Activated CD4-positive, alpha-beta T cell treated with anti-CD3 and anti-CD28 coated beads for 48 hours (primary cell): ENCODE data around the gene SELENOO.
A peak's percentile ranks its signal among the peaks of the same experiment; 100 is the strongest.

Experiments used
- DNase-seq: peaks from one replicate; pipeline ENCODE4 v3.0.0-alpha.2; 2020

SELENOO gene

DNA sequence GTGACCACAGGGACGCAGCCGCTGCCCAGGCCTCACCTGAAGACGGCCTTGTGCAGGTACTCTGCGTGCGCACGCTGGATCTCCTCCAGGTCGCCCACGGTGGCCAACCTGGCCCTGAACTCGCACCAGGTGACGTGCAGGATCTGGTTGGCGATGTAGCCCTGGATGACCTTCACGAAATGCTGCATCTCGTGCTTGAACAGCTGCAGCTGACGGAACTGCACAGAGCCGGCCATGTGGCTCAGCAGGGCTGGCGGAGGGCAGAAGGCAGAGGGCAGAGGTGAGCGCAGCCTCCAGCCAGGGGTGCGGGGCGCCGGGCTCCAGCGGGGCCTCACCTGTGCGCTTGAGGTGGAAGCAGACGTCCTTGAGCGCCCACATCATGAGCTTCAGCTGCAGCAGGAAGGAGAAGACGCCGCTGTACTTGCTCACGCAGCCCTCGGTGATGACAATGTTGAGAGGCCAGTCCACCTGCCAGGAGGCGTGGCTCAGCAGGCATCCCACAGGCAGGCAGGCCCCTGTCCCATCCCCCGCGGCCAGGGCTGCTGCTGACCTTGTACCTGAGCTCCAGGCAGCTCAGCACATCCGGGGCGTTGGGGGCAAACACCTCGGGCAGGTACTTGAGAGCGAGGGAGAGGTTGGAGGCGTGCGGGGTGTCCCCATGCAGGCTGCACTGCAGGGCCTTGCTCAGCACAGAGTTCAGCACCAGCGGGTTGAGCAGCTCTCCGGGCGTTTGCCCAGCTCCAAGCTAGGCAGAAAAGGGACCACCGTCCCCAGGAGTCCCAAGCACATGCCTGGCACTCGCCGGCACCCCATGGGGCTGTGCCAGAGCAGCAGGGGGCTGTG lies 17.6 kb downstream of the SELENOO start:
- DNase-seq, result no peak

DNA sequence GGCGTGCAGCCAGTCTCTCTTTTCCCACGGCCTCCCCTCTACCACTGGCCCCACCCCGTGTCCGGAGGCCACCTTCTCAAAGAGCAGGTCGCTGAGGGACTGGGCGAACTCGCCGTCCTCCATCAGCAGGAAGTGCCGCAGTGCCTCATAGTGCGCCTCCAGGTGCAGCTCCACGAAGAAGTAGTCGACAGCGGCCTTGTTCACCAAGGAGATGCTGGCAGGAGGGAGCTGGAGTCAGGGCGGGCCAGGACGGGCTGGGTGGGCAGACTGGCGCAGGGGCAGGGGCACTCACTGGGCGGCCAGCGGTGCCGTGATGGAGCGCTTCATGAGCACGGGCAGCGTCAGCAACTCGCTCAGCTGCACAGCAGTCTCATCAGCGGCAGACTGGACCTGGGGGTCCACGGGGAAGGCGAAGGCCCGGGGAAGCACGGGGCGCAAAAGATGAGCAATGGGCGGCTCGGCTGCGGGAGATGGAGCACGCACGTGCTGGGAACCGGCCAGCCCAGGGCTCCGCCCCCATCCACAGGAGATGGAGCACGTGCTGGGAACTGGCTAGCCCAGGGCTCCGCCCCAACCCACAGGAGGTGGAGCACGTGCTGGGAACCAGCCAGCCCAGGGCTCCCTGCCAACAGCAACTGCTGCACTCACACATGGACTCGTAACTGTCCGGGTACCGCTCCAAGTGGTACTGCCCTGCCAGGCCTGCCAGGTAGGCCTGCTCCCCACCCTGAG lies 18.4 kb downstream of the SELENOO start:
- DNase-seq, result peak; percentile 29

GRCh38 chr22:50219800-50220602 lies 19.2 kb downstream of the SELENOO start:
- DNase-seq, result no peak

- no peak for DNase-seq
Observed at GRCh38 chr22:50220603-50221409, 20.0 kb downstream of the SELENOO start.

DNA sequence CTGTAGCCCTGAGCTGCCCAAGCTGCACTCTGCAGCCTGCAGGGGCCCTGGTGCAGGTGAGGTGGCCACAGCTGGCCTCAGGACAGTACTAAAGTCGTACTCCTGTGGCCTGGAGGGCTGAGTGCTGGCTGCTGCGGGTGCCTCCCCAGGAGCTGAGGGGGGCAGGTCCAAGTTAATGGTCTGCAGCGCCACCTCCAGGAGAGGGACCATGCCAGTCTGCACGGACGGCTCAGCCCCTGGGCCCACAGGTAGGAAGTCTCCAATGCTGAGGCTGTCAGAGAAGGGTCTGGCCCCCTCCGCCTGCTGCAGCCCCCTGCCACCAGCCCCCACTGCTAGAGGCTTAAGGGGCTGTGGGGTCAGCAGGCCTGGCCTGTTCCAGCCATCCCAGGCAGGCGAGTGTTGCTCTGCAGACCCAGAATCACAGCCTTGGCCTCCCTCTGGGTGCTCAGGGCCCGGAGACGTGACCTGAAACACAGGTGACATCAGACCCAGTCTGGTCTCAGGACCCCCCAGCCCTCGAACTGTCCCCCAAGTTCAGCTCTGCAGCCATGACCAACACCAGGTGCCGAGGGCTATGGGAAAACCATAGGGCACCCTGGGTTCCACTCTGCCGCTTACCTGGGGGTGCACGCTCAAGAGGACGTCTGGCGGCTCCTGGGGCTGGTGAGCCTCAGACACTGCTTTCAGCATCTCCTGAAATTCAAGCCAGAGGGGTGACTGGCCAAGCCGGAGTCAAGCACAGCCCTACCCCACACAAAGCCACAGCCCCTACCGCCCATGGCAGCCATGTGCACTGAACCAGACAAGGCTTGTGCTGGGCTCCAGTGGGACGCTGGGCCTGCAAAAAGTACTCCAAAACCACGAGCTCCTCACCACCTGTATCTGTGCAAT lies 20.8 kb downstream of the SELENOO start:
- DNase-seq, result no peak

DNA sequence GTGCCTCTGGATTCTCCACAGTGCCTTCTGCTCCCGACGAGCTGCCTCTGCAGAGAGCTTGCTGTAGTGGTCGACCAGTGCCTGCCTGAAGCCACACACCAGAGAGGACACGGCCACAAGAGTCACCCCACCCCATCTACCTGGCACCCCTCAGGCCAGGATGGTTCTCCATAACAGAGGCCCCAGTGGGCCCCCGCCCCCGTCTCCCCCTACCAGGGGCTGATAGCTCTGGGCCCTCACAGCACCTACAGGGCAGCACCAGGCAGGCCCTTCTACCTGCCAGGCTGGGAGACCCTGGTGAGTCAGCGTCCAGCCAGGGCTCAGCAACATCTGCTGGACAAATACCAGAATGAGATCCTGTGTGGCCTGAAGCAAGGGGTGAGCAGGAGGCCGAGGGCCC lies 21.7 kb downstream of the SELENOO start:
- DNase-seq, result no peak

DNA sequence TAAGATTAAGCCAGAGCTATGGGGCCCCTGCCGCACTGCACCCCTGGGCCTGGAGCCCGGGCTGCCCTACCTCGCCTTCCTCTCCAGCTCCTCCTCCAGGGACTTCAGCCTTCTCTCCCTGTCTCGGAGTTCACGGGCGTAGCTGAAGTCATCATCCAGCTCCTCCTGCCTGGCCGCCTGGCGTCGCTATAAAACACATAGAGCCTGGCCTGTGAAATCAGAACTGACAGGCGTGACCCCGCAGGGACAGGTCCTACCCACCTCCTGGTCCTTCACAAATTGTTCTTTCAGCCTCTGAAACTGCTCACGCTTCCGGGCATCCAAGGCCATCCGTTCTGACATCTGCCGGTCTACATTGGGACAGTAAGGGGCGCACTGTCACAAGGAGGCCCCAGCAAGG lies 23.3 kb downstream of the SELENOO start:
- no peak for DNase-seq

DNA sequence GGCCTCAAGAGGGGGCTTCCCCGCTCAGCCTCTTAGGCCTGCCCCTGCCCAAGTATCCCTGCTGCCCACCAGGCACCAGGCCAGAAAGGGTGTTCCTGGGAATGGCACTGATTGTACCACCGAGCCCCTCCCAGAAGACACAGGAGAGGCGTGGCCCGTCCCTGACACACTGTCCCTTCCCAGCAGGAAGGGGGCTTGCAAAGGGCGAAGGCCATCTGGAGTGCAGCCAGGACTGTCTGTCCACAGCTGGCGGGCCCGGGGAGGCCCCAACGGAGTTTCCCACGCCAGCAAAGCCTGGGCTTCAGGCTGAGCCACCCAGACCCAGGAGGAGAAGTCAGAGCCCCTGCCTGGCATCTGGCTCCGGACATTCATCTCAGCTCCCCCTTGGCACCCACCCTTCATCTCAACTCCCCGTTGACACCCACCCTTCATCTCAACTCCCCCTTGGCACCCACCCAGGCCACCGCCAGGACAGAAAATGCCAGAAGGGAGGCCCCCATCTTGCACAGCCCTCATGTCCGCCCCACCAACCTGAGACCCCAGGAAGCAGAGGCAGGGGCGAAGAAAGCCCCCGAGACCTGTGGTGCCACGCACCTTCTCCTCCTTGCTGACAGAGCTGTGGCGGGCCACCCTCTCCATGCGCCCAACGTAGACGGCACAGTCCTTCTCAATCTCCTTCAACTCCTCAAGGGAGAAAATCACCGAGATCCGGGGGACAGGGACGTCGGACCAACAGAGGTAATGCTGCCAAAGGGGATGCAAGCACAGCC lies 24.6 kb downstream of the SELENOO start:
- no peak for DNase-seq

GRCh38 chr22:50226063-50226874 lies 25.5 kb downstream of the SELENOO start:
- no peak for DNase-seq

DNA sequence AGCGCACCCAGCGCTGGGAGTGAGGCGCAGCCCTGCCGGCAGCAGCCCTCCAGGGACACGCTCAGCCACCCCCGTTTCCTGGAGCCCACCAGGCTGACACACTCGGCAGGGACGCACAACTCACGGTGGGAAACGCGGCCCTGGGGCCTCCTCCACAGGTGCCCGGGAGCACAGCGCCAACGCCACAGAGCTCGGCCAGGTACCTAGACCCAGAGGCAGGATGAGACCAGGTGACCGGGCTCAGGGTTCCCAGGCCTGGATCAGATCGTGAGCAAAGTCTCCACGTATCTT lies 26.0 kb downstream of the SELENOO start:
- DNase-seq, result no peak

DNA sequence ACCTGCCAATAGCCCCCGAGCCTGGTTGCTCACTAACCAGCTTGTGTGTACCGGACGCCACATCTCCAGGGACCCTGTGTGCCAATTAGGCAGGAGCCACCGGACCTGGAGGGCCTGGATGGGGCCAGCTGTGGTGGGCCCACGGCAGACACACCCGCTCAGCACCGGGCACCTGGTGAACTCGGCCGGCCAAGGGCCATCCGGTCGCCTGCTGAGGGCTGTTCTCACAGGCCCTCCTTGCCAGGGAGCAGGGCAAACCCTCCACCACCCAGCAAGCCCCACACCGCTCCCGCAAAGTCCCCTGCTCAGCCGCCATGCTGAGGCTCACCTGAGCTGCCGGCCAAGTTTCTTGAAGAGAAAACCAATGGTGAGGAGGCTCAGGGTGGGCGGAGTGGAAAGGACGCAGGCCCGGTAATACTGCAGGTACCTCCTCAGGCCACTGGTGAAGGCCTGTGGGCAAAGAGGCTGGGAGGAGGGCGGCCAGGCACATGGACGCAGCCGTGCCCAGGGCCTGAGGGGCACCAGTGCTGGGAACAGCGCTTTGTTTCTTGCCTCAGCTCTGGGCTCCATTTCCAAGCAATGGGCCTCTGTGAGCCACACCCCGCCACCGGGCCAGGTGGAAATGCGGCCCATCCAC lies 26.9 kb downstream of the SELENOO start:
- DNase-seq, result no peak

DNA sequence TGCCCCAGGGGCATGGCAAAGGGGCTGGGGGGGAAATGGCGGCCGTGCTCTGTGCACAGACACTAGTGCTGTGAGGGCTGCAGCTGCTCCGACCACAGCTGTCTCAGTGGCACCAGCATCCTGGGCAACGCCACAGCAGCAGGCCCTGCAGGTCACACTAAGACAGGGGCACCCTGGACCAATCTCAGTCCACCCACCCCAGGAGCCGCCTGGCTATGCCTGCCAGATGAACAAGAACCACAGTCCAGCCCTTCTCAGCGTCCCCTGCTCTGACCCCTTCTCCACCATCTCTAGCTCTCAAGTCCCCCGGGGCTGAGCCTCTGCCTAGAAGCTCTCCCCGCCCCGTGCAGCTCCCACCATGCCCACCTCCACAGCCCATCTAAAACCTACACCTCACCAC lies 27.6 kb downstream of the SELENOO start:
- DNase-seq, result no peak

DNA sequence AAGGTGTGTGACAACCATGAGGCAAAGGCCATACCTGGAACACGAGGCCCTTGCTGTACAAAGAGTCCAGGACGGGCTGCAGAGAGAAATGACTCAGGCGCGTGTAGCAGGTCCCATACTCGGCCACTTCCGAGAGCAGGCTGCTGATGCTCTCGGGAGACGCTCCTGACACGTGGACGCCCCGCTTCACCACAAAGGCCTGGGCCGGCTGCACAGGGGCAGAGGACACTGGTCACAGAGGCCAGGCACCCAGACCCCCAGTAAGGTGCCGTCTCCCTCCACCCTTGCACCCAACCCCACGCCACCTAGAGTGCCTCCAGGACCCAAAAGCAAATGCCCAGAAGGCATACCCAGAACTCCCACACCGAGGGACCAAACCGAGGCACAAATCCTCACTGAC lies 28.6 kb downstream of the SELENOO start:
- DNase-seq, result no peak

- DNase-seq, result no peak
Observed at GRCh38 chr22:50232481-50233151, 31.8 kb downstream of the SELENOO start.

DNA sequence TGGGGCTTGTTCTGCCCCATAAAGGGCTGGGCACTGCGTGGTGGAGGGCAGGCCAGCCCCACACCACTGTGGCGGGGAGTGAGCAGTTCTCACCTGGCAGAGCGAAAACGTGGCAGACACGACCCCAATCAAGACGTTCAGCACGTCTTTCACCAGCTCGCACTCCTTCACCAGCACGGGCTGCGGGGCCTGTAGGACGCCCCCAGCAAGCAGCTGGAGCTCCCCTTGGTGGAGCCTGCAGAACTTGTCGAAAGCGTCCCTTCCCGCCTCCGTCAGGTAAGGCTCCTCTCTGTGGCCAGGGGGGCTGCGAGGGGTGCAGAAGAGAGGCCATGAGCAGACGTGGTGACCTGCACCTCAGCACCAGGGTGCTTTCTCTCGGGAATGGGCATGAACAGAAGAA lies 32.4 kb downstream of the SELENOO start:
- no peak for DNase-seq

DNA sequence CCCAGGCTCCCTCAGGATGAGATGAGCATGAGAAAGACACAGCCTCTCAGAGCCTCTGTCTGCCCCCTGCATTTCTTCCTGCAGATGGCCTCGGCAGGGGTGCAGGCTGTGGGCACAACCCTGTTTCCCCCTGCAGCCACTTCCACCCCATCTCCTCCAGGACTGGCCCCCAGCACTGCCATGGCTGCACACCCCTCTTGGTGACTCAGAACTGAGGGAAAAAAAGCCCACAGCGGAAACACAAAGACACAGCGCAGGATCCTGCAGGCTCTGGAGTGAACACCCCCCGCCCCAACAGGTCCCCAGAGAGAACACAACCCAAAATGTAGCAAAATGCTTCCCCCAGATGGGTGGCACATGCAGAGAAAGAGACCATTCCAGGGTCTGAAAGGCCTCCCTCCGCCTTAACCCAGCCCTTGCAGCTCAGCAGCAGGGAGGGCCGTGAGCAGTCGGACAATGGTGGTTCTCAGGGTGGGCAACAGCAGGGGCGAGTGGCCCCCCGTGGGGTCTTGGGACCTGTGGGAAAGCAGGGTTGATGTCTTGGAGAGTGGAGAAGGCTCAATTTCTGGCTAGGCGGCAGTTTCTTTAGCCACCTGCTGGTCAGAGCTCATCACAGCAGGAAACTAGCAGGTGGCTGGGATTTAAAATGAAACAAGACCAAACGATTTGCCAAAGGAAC lies 36.1 kb downstream of the SELENOO start:
- DNase-seq, result no peak

DNA sequence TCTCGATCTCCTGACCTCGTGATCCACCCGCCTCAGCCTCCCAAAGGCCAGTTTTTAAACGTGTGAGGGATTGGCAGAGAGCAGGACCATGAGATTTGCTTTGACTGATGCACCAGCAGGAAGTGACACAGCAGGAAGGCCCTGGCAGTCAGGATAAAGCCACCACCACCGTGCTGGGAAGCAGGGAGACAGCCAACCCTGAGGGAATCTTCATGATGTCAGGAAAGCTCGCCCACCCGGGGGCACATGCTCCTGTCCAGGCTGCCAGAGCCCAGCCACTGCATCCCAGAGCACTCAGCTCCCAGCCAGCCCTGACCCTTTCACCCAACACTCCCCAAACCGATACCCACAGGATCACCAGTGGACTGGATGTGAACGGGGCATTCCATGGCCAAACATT lies 37.9 kb downstream of the SELENOO start:
- DNase-seq, result no peak

GRCh38 chr22:50242406-50242949 lies 41.7 kb downstream of the SELENOO start:
- no peak for DNase-seq
